ENCODE results near the gene REXO1. TPM values are rescaled to one million over a fixed set of nuclear protein-coding genes. Genes with fewer than 3 reads are reported as not detected.
A peak's percentile ranks its signal among the peaks of the same experiment; 100 is the strongest.

Gene REXO1
- total and polyA plus RNA-seq, 2 of the 13 experiments (the other 11 are each of a cell fraction or from before 2014, with no cell fraction given): 5.0 to 11.2 TPM

DNA sequence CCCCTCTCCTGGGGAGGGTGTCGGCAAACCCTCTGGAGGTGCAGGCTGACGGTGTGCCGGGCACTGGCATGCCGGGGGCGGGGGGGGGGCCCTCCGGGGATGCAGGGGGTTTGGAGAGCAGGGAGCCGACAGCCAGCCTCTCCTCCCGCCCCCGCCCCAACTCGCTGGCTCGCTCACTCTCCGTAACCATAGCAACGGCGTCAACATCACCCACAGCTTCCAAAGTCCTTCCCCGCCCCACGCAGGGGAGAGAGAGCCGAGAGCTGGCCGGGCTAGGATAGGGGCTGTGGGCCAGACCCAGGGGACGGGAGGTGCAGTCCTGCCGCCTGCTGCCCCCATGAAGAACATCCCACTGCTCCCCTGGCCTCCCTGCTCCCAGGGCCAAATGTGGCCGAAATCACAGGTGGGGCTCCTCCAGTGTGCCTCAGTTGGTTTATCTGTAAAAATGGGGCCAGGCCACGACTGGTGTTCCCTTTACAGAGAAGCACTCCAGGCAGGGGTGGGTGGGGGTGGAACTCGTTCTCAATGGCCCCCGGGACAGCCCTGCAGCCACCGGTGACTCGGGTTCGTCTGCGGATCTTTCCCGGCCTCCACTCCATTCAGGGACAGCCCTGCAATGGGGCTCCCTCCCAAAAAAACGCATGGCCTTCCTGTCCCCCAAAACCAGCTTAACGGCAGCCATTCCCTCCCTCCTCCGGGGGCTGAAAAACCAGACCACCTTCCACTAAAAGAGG lies 11.9 kb upstream of the REXO1 start (continued):
- TF ChIP-seq, protein P1, sequence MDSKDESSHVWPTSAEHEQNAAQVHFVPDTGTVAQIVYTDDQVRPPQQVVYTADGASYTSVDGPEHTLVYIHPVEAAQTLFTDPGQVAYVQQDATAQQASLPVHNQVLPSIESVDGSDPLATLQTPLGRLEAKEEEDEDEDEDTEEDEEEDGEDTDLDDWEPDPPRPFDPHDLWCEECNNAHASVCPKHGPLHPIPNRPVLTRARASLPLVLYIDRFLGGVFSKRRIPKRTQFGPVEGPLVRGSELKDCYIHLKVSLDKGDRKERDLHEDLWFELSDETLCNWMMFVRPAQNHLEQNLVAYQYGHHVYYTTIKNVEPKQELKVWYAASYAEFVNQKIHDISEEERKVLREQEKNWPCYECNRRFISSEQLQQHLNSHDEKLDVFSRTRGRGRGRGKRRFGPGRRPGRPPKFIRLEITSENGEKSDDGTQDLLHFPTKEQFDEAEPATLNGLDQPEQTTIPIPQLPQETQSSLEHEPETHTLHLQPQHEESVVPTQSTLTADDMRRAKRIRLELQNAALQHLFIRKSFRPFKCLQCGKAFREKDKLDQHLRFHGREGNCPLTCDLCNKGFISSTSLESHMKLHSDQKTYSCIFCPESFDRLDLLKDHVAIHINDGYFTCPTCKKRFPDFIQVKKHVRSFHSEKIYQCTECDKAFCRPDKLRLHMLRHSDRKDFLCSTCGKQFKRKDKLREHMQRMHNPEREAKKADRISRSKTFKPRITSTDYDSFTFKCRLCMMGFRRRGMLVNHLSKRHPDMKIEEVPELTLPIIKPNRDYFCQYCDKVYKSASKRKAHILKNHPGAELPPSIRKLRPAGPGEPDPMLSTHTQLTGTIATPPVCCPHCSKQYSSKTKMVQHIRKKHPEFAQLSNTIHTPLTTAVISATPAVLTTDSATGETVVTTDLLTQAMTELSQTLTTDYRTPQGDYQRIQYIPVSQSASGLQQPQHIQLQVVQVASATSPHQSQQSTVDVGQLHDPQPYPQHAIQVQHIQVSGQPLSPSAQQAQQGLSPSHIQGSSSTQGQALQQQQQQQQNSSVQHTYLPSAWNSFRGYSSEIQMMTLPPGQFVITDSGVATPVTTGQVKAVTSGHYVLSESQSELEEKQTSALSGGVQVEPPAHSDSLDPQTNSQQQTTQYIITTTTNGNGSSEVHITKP (CRISPR knock-in tag; IDR thresholded peaks at IDR 0.05; ENCODE audit: low read depth): no peak
- TF ChIP-seq, protein P2, sequence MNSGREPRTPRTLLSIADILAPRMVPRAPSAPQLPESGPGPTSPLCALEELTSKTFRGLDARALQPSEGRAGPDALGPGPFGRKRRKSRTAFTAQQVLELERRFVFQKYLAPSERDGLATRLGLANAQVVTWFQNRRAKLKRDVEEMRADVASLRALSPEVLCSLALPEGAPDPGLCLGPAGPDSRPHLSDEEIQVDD (CRISPR knock-in tag; IDR thresholded peaks at IDR 0.05; ENCODE audit: borderline replicate concordance): no peak
- TF ChIP-seq TRIM24 (CRISPR knock-in tag; IDR thresholded peaks at IDR 0.05): no peak
- peak; percentile 61; the same call in 1 of the 2 replicates for TF ChIP-seq HDAC2 (CRISPR knock-in tag; IDR thresholded peaks at IDR 0.05)
- no peak for TF ChIP-seq EZH2 (conservative IDR thresholded peaks at IDR 0.05; ENCODE audit: low read depth, low read length)
- TF ChIP-seq ZNF709 (CRISPR knock-in tag; IDR thresholded peaks at IDR 0.05): no peak
- TF ChIP-seq ZBTB3 (CRISPR knock-in tag; IDR thresholded peaks at IDR 0.05; ENCODE audit: borderline replicate concordance, low read depth): no peak
- no peak for TF ChIP-seq ZNF263 (CRISPR knock-in tag; IDR thresholded peaks at IDR 0.05)
- TF ChIP-seq RNF2 (conservative IDR thresholded peaks at IDR 0.05; ENCODE audit: low read depth): no peak
- TF ChIP-seq, protein P3, sequence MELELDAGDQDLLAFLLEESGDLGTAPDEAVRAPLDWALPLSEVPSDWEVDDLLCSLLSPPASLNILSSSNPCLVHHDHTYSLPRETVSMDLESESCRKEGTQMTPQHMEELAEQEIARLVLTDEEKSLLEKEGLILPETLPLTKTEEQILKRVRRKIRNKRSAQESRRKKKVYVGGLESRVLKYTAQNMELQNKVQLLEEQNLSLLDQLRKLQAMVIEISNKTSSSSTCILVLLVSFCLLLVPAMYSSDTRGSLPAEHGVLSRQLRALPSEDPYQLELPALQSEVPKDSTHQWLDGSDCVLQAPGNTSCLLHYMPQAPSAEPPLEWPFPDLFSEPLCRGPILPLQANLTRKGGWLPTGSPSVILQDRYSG (CRISPR knock-in tag; IDR thresholded peaks at IDR 0.05): no peak
- TF ChIP-seq THAP11 (CRISPR knock-in tag; IDR thresholded peaks at IDR 0.05): 0 out of 2 replicates have a peak, but pooled peaks have one; percentile 27
- no peak for TF ChIP-seq MXD4 (CRISPR knock-in tag; IDR thresholded peaks at IDR 0.05)
- TF ChIP-seq ASH2L (IDR thresholded peaks at IDR 0.05; ENCODE audit: insufficient read length, low read depth, low read length): peak; percentile 66
- TF ChIP-seq, protein P4, sequence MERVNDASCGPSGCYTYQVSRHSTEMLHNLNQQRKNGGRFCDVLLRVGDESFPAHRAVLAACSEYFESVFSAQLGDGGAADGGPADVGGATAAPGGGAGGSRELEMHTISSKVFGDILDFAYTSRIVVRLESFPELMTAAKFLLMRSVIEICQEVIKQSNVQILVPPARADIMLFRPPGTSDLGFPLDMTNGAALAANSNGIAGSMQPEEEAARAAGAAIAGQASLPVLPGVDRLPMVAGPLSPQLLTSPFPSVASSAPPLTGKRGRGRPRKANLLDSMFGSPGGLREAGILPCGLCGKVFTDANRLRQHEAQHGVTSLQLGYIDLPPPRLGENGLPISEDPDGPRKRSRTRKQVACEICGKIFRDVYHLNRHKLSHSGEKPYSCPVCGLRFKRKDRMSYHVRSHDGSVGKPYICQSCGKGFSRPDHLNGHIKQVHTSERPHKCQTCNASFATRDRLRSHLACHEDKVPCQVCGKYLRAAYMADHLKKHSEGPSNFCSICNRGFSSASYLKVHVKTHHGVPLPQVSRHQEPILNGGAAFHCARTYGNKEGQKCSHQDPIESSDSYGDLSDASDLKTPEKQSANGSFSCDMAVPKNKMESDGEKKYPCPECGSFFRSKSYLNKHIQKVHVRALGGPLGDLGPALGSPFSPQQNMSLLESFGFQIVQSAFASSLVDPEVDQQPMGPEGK (CRISPR knock-in tag; IDR thresholded peaks at IDR 0.05): peak; percentile 88
- TF ChIP-seq SP1 (IDR thresholded peaks at IDR 0.05): no peak
- 0 out of 2 replicates have a peak, but pooled peaks have one; percentile 35 for TF ChIP-seq SP1 (CRISPR knock-in tag; IDR thresholded peaks at IDR 0.05)
- no peak; the same call in 1 of the 2 replicates for TF ChIP-seq ZNF629 (CRISPR knock-in tag; conservative IDR thresholded peaks at IDR 0.05)
- peak; percentile 85 for TF ChIP-seq HNF4G (IDR thresholded peaks at IDR 0.05; ENCODE audit: borderline replicate concordance, low read depth, low read length)
- TF ChIP-seq HNF4G (CRISPR knock-in tag; IDR thresholded peaks at IDR 0.05; ENCODE audit: borderline replicate concordance, low read depth): no peak
- TF ChIP-seq RFX5 (IDR thresholded peaks at IDR 0.05; ENCODE audit: low read depth, low read length): peak; percentile 81
- no peak for TF ChIP-seq ZNF180 (CRISPR knock-in tag; IDR thresholded peaks at IDR 0.05; ENCODE audit: borderline replicate concordance, low read depth)
- TF ChIP-seq, protein P5, sequence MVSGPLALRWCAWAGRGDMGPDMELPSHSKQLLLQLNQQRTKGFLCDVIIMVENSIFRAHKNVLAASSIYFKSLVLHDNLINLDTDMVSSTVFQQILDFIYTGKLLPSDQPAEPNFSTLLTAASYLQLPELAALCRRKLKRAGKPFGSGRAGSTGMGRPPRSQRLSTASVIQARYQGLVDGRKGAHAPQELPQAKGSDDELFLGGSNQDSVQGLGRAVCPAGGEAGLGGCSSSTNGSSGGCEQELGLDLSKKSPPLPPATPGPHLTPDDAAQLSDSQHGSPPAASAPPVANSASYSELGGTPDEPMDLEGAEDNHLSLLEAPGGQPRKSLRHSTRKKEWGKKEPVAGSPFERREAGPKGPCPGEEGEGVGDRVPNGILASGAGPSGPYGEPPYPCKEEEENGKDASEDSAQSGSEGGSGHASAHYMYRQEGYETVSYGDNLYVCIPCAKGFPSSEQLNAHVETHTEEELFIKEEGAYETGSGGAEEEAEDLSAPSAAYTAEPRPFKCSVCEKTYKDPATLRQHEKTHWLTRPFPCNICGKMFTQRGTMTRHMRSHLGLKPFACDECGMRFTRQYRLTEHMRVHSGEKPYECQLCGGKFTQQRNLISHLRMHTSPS (CRISPR knock-in tag; IDR thresholded peaks at IDR 0.05; ENCODE audit: low read depth): no peak

Measured in HepG2 (cell line).